Panc1 (cell line): ENCODE measurements around the gene RAB18. TPM values are rescaled to one million over a fixed set of nuclear protein-coding genes. Genes with fewer than 3 reads are reported as not detected.

Source experiments
- ATAC-seq: fragments of 200-7000 bp; cut with Tn5 transposase; 2 replicates; pipeline ENCODE4 v1.9.1; 2020; ENCODE audit warnings: mild to moderate bottlenecking, moderate library complexity
- BruUV-seq: library from RNA; stranded (reverse); fragments of 400-500 nt; replicated peaks from 2 replicates; lab custom pipeline; 2021; lab: Mats Ljungman, UMichigan
- CTCF ChIA-PET: fragments of 300-600 bp; sonication (Branson Sonifier 250); formaldehyde crosslinking; loops from one replicate; lab custom pipeline; 2022; ENCODE audit warnings: antibody characterized with exemption; lab: Charles Lee
- POLR2A ChIA-PET: fragments of 300-600 bp; sonication (Branson Sonifier 250); formaldehyde crosslinking; loops from one replicate; lab custom pipeline; 2022; ENCODE audit warnings: antibody characterized with exemption; lab: Charles Lee
- DNase-seq: peaks from one replicate; pipeline ENCODE4 v3.0.0-alpha.2; 2010; ENCODE audit warnings: low read depth, low spot score
- H3K27ac ChIP-seq: 2 replicates; pipeline ENCODE4 v1.5.1; 2011; ENCODE audit warnings: mild to moderate bottlenecking, low read length, inconsistent platforms
- H3K27me3 ChIP-seq: fragments of 200-500 bp; sonication (Bioruptor generic); 2 replicates; pipeline ENCODE4 v1.6.0; 2014; ENCODE audit warnings: low read length, inconsistent platforms; ENCODE audit not compliant: control insufficient read depth, insufficient read depth
- H3K36me3 ChIP-seq: fragments of 200-500 bp; sonication (Bioruptor generic); 2 replicates; pipeline ENCODE4 v1.5.1; 2014; ENCODE audit warnings: inconsistent platforms, mild to moderate bottlenecking, low read length, moderate library complexity; ENCODE audit not compliant: control insufficient read depth, insufficient read depth
- H3K4me1 ChIP-seq: 2 replicates; pipeline ENCODE4 v1.5.1; 2011; ENCODE audit warnings: inconsistent platforms, mild to moderate bottlenecking, low read length, moderate library complexity; ENCODE audit not compliant: control insufficient read depth, insufficient read depth
- H3K4me3 ChIP-seq, 2 experiments: 2 replicates each; pipeline ENCODE4 v1.5.1; 2011 to 2012; ENCODE audit warnings: low read depth in 2 of 2, low read length in 2 of 2, mild to moderate bottlenecking in 2 of 2, inconsistent platforms in 1 of 2, moderate library complexity in 1 of 2
- H3K9me3 ChIP-seq: fragments of 200-500 bp; sonication (Bioruptor generic); 2 replicates; pipeline ENCODE4 v1.5.1; 2014; ENCODE audit warnings: low read depth, mild to moderate bottlenecking, inconsistent platforms, low read length, moderate library complexity; ENCODE audit not compliant: control insufficient read depth, insufficient read depth
- POLR2AphosphoS5 ChIP-seq: IDR thresholded peaks from 2 replicates; pipeline ENCODE4 v1.6.1; 2012; ENCODE audit warnings: mild to moderate bottlenecking, low read depth, low read length, moderate library complexity
- REST ChIP-seq, 2 experiments: IDR thresholded peaks; 2 replicates each; pipeline ENCODE4 v1.6.1; 2011 to 2012; ENCODE audit warnings: low read depth in 2 of 2, control low read depth in 1 of 2, low read length in 1 of 2, mild to moderate bottlenecking in 1 of 2, moderate library complexity in 1 of 2; ENCODE audit not compliant: insufficient read depth in 1 of 2
- SIN3A ChIP-seq: IDR thresholded peaks from 2 replicates; pipeline ENCODE4 v1.6.1; 2012; ENCODE audit warnings: low read depth, mild to moderate bottlenecking, low read length, moderate library complexity, borderline replicate concordance; ENCODE audit not compliant: insufficient read depth
- TCF7L2 ChIP-seq: IDR thresholded peaks from 2 replicates; pipeline ENCODE4 v1.6.1; 2011; ENCODE audit warnings: mild to moderate bottlenecking, low read depth, low read length, inconsistent platforms
- in situ Hi-C: cut with HindIII; loops from 2 replicates; pipeline ENCODE4 v1.10.0; 2016; ENCODE audit warnings: low sequenced_read_pairs, low pct_unique_long_range_greater_than_20kb
- intact Hi-C: fragments of 100-400 bp; cut with micrococcal nuclease; formaldehyde crosslinking; loops from one replicate; pipeline ENCODE4 v1.10.0; 2022; ENCODE audit not compliant: unreplicated experiment
- total RNA-seq: library from RNA; stranded (reverse); gene quantifications from one replicate; pipeline ENCODE4 v1.2.1, GENCODE V29; 2021; ENCODE audit not compliant: unreplicated experiment
- TF ChIP-seq, protein P1 (sequence below): fragments of 450-650 bp; IDR thresholded peaks from 2 replicates; pipeline ENCODE4 v1.5.1; 2017; ENCODE audit warnings: mild to moderate bottlenecking

RAB18 gene
- total RNA-seq, 1 experiment from 2014 or later, result 55.4 TPM

GRCh38 chr10:27529010-27529783, 25.1 kb downstream of the RAB18 start:
- peaks cover 4% of the 10 kb centered on the region; the same call in 1 of the 2 replicates for H3K36me3 ChIP-seq
- no peaks in the 10 kb centered on the region for H3K4me1 ChIP-seq
- TF ChIP-seq SIN3A (no peak), TCF7L2 (no peak), POLR2AphosphoS5 (no peak), REST (IDR thresholded peaks at IDR 0.05; ENCODE audit: insufficient read depth in 1 of 2, low read depth in 2 of 2, low read length in 1 of 2) (no peak)
- TF ChIP-seq, protein P1, sequence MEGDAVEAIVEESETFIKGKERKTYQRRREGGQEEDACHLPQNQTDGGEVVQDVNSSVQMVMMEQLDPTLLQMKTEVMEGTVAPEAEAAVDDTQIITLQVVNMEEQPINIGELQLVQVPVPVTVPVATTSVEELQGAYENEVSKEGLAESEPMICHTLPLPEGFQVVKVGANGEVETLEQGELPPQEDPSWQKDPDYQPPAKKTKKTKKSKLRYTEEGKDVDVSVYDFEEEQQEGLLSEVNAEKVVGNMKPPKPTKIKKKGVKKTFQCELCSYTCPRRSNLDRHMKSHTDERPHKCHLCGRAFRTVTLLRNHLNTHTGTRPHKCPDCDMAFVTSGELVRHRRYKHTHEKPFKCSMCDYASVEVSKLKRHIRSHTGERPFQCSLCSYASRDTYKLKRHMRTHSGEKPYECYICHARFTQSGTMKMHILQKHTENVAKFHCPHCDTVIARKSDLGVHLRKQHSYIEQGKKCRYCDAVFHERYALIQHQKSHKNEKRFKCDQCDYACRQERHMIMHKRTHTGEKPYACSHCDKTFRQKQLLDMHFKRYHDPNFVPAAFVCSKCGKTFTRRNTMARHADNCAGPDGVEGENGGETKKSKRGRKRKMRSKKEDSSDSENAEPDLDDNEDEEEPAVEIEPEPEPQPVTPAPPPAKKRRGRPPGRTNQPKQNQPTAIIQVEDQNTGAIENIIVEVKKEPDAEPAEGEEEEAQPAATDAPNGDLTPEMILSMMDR, result no peak
- in situ Hi-C loops (no loop called here), intact Hi-C loops (no loop called here)
- no peaks in the 10 kb centered on the region for H3K27me3 ChIP-seq
- no peaks in the 10 kb centered on the region for H3K9me3 ChIP-seq
- BruUV-seq, result no TSS peak
- ChIA-PET CTCF (no interaction called here), POLR2A (no interaction called here)
- no peak overlapping the region for H3K4me3 ChIP-seq
- DNase-seq, result no peak
- H3K27ac ChIP-seq, result no peak overlapping the region
- no peak for ATAC-seq

DNA sequence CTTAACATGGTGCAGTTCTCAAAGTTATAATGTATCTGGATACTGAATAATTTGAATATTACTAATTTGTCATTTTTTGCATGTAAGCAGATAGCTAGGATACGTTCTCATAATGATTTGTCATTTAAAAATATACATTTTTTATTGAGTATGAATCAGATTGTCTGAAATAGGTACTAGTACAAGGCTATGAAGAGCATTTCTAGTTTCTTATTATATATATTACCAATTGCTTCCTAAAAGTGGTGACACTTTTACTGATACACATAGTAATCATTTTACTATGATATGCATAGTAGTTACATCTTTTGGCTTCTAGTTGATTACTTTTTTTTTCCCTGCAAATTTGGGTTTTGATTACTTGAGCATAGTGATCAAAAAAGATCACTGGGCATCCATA, 26.4 kb downstream of the RAB18 start:
- H3K36me3 ChIP-seq, result peaks cover 4% of the 10 kb centered on the region; the same call in 1 of the 2 replicates
- CTCF ChIA-PET, result no interaction called here

More for the DNA sequence above, 26.4 kb downstream of the RAB18 start:
- BruUV-seq, result no TSS peak
- DNase-seq (no peak), ATAC-seq (no peak)
- in situ Hi-C loops (no loop called here), intact Hi-C loops (no loop called here)
- H3K9me3 ChIP-seq, result no peaks in the 10 kb centered on the region
- H3K4me3 ChIP-seq, result no peak overlapping the region
- no peak overlapping the region for H3K27ac ChIP-seq
- POLR2A ChIA-PET, result no interaction called here
- H3K27me3 ChIP-seq, result no peaks in the 10 kb centered on the region
- no peak for TF ChIP-seq TCF7L2
- no peak for TF ChIP-seq SIN3A
- no peak for TF ChIP-seq POLR2AphosphoS5
- TF ChIP-seq, protein P1, result no peak
- no peak for TF ChIP-seq REST (IDR thresholded peaks at IDR 0.05; ENCODE audit: insufficient read depth in 1 of 2, low read depth in 2 of 2, low read length in 1 of 2)
- no peaks in the 10 kb centered on the region for H3K4me1 ChIP-seq
